Neural crest cell (in vitro differentiated cells): ENCODE results near the gene DPCD. TPM values are rescaled to one million over a fixed set of nuclear protein-coding genes. Genes with fewer than 3 reads are reported as not detected.

Experiments used
- DNase-seq: peaks from one replicate; pipeline ENCODE4 v3.0.0; 2021; ENCODE audit warnings: low read depth, mixed read lengths, low spot score
- H3K27ac Mint-ChIP-seq: one replicate; pipeline ENCODE4 v1.8.0; 2021; ENCODE audit warnings: mild to moderate bottlenecking, mixed read lengths; ENCODE audit not compliant: unreplicated experiment
- H3K27me3 Mint-ChIP-seq: 2 replicates; pipeline ENCODE4 v1.8.0; 2021; ENCODE audit warnings: low read depth, mild to moderate bottlenecking, mixed read lengths
- H3K36me3 Mint-ChIP-seq: 2 replicates; pipeline ENCODE4 v1.8.0; 2021; ENCODE audit warnings: low read depth, mild to moderate bottlenecking, mixed read lengths
- H3K4me1 Mint-ChIP-seq: 2 replicates; pipeline ENCODE4 v1.8.0; 2021; ENCODE audit warnings: mixed read lengths
- H3K4me3 Mint-ChIP-seq: one replicate; pipeline ENCODE4 v1.8.0; 2021; ENCODE audit warnings: mild to moderate bottlenecking, mixed read lengths
- H3K9me3 Mint-ChIP-seq: 2 replicates; pipeline ENCODE4 v1.8.0; 2021; ENCODE audit warnings: mixed read lengths
- CTCF ChIP-seq: fragments of 200-600 bp; sonication (generic); conservative IDR thresholded peaks from 2 replicates; pipeline ENCODE4 v1.5.0; 2021; ENCODE audit warnings: antibody characterized with exemption, mild to moderate bottlenecking
- total RNA-seq: library from RNA; stranded (reverse); gene quantifications from 2 replicates; pipeline ENCODE4 v1.2.1, GENCODE V29; 2021

Gene DPCD
- total RNA-seq, 1 donor from 2014 or later: 29.6 TPM

- peaks cover 22% of the 10 kb centered on the region for H3K4me1 Mint-ChIP-seq
- no peaks in the 10 kb centered on the region for H3K36me3 Mint-ChIP-seq
- no peaks in the 10 kb centered on the region for H3K9me3 Mint-ChIP-seq
- H3K4me3 Mint-ChIP-seq: no peak overlapping the region
- no peak for TF ChIP-seq CTCF
- no peak for DNase-seq
- H3K27me3 Mint-ChIP-seq: peaks cover 12% of the 10 kb centered on the region
- H3K27ac Mint-ChIP-seq: peak overlapping the region; percentile 43
These were observed 29.1 kb downstream of the DPCD start for GRCh38 chr10:101617102-101617823.

GRCh38 chr10:101617824-101618568 lies 29.9 kb downstream of the DPCD start:
- H3K4me3 Mint-ChIP-seq: no peak overlapping the region
- peaks cover 22% of the 10 kb centered on the region for H3K4me1 Mint-ChIP-seq
- TF ChIP-seq CTCF: no peak
- no peak for DNase-seq
- peaks cover 2% of the 10 kb centered on the region for H3K36me3 Mint-ChIP-seq
- H3K9me3 Mint-ChIP-seq: no peaks in the 10 kb centered on the region
- H3K27ac Mint-ChIP-seq: no peak overlapping the region
- H3K27me3 Mint-ChIP-seq: peaks cover 12% of the 10 kb centered on the region

- no peak overlapping the region for H3K27ac Mint-ChIP-seq
- no peak for TF ChIP-seq CTCF
- H3K9me3 Mint-ChIP-seq: no peaks in the 10 kb centered on the region
- no peak for DNase-seq
- H3K4me1 Mint-ChIP-seq: peaks cover 22% of the 10 kb centered on the region
- H3K36me3 Mint-ChIP-seq: peaks cover 7% of the 10 kb centered on the region
- peaks cover 12% of the 10 kb centered on the region for H3K27me3 Mint-ChIP-seq
- H3K4me3 Mint-ChIP-seq: no peak overlapping the region
These were observed 30.8 kb downstream of the DPCD start for GRCh38 chr10:101618871-101619270.

GRCh38 chr10:101619983-101620382 lies 31.9 kb downstream of the DPCD start:
- Mint-ChIP-seq H3K4me1 (peaks cover 11% of the 10 kb centered on the region), H3K36me3 (peaks cover 8% of the 10 kb centered on the region), H3K27ac (no peak overlapping the region), H3K4me3 (no peak overlapping the region), H3K27me3 (peaks cover 14% of the 10 kb centered on the region), H3K9me3 (no peaks in the 10 kb centered on the region)
- no peak for TF ChIP-seq CTCF
- DNase-seq: no peak

GRCh38 chr10:101623528-101623927 lies 35.4 kb downstream of the DPCD start:
- no peak overlapping the region for H3K27ac Mint-ChIP-seq
- TF ChIP-seq CTCF: no peak
- no peaks in the 10 kb centered on the region for H3K4me1 Mint-ChIP-seq

More at GRCh38 chr10:101623528-101623927, 35.4 kb downstream of the DPCD start:
- Mint-ChIP-seq H3K4me3 (no peak overlapping the region), H3K27me3 (peaks cover 10% of the 10 kb centered on the region), H3K9me3 (no peaks in the 10 kb centered on the region), H3K36me3 (peaks cover 8% of the 10 kb centered on the region)
- no peak for DNase-seq
